GM10248 (cell line): ENCODE measurements around the gene CAMK2G.

Experiments
- CTCF ChIA-PET: fragments of 300-600 bp; sonication (Branson Sonifier 250); formaldehyde crosslinking; extraction: SDS; loops from one replicate; lab custom pipeline; 2021; ENCODE audit warnings: antibody characterized with exemption; lab: Yijun Ruan, JAX
- POLR2A ChIA-PET: fragments of 350-650 bp; sonication (Branson Sonifier 250); formaldehyde crosslinking; extraction: SDS; loops from one replicate; lab custom pipeline; 2020; ENCODE audit warnings: antibody characterized with exemption; lab: Yijun Ruan, JAX
- DNase-seq: peaks from one replicate; pipeline ENCODE4 v3.0.0; 2012; ENCODE audit errors: extremely low spot score
- TF ChIP-seq, protein P1 (sequence below): IDR thresholded peaks from 2 replicates; pipeline ENCODE4 v1.5.1; 2012; ENCODE audit warnings: mild to moderate bottlenecking, low read depth; ENCODE audit errors: extremely low read depth, missing control alignments, control extremely low read depth

CAMK2G gene

DNA sequence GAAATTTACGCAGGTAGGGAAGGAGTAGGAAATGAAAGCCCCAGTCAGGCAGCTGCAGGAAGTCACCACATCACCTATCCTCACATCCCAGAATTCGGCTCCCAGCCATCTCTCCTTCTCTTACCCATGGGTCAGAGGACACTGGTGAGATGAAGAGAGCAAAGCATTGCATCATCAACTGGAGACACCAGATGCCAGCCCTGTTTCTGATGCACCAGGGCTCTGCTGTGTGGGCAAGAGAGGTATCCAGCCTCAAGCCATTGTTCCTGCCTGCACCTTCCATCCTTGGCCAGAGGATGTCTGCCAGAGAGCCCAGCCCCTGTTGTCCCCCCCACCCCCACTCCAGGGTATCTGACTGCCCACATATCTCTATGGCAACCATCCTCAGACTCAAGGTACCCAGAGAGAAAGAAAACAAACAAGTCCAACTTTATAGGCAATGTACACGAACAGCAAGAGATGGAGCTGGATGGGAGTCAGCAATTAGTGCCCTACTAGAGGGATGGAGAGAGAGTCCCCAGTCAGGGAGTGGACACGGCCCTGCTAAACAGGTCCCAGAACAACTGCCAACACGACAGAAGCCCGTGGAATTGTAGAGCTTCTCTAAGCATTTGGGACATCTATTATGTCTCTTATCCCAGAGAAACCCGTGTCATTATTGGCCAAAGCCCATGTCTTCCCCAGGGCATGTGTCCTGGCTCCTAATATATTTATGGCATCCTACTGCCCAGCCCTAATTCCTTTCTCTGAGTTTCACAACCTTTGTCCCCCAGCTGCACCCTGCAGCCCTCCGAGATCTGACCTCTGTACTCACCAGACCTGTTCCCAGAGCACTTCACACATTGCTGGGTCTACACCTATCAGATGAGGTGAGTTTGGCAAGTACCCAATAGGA, 2.8 kb downstream of the CAMK2G start:
- no peak for DNase-seq
- ChIA-PET POLR2A (no interaction called here), CTCF (interaction anchor here (1.1 to 1.5 kb wide), 2 partner anchors 8 to 10 kb away, joined by 4 to 6 read pairs; no protein-coding TSS in a partner anchor)
- TF ChIP-seq, protein P1, sequence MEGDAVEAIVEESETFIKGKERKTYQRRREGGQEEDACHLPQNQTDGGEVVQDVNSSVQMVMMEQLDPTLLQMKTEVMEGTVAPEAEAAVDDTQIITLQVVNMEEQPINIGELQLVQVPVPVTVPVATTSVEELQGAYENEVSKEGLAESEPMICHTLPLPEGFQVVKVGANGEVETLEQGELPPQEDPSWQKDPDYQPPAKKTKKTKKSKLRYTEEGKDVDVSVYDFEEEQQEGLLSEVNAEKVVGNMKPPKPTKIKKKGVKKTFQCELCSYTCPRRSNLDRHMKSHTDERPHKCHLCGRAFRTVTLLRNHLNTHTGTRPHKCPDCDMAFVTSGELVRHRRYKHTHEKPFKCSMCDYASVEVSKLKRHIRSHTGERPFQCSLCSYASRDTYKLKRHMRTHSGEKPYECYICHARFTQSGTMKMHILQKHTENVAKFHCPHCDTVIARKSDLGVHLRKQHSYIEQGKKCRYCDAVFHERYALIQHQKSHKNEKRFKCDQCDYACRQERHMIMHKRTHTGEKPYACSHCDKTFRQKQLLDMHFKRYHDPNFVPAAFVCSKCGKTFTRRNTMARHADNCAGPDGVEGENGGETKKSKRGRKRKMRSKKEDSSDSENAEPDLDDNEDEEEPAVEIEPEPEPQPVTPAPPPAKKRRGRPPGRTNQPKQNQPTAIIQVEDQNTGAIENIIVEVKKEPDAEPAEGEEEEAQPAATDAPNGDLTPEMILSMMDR: no peak

DNA sequence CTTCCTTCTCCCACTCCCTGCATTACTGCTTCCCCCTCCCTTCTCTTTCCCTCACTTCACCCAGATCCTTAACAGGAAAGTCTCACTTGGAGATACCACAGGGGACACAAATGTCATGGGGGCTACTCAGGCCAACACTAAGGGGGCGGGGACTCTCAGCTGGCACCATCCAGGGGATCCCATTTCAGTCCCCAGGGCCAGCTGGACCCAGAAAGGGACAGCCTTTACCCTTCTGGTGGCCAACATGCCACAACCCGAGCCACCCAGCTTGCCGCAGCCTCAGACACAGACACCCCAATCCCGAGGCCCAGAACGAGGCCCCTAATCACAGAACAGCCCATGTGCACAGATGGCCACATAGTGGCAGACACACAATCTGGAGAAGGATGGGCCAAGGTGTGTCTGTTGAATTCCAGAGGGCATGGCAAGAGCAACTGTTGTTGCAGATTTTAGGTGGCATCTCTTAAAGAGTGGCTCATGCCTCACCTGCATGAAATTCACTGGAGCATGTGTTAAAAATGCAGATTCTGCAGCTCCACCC, 5.6 kb downstream of the CAMK2G start:
- ChIA-PET CTCF (interaction anchor here (1.7 to 3.7 kb wide), 4 partner anchors 9 to 72 kb away, joined by 3 to 28 read pairs (median 6); no protein-coding TSS in a partner anchor), POLR2A (no interaction called here)
- TF ChIP-seq, protein P1: no peak
- no peak for DNase-seq

DNA sequence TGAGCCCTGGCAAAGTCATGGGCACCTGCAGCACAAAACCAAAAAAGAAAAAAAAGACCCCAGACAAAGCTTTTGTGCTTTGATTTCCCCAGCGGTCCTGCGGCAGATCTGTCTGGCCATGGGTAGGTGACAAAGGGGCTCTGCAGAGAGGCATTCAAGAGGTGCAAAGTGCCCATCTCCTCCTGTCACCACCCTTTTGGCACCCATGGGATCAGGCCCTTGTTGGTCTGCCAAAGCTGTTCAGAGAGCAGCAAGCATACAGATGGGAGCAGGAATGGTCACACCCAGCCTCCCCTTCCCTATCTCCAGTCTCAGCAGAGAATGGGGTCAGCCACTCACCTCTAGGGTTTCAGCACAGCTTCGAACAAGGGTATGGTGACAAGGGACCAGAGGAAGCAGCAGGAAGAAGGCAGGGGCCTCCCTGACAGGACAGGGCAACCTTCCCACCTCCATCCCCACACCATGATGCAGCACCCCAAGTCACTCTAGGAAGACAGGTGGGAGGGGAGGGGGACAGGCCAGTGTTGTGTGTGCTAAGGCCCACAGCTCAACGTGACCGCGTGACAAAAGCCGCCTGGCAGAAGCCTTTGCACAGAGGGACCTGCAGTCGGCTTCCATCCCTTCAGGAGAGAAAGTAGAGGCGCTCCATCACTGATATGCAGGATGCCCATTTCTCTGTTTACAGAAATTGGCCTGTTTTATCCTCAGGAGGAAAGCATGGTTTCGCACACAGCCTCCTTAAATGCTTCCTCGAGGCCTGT, 6.3 kb downstream of the CAMK2G start:
- TF ChIP-seq, protein P1: no peak
- POLR2A ChIA-PET: no interaction called here
- no peak for DNase-seq
- CTCF ChIA-PET: interaction anchor here (0.9 to 3.7 kb wide), 5 partner anchors 9 to 72 kb away, joined by 3 to 28 read pairs (median 5); no protein-coding TSS in a partner anchor

DNA sequence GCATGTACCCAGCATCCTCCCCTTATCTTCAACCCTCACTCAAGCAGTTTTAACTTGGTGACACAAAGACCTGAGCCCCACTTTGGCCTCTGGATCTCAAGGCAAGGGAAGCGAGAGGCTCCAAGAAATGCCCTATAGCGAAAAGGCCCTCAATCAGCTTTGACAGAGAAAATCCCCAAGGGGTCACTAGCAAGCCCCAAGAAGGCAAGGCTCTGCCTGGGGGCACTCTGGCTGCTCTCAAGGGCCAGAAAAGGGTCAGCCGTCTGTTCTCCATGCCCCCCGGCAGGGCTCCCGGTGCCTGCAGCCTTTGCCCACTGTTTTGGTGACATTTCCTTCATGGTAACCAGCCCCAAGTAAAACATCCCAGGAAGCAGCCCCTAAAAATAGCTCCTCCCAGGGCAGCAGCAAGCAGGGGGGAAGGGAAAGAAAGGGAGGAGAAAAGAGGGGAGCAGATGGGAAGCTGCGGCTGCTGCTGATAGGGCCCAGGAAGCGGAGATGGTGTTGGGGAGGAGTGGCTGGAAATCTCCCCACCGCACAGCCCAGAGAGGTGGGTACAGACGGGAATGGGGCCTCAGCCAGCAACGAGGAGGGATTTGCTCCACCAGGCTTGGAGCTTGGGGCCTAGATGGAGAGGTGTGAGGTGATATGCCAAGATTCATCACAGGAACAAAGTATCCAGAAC, 7.1 kb downstream of the CAMK2G start:
- ChIA-PET CTCF (interaction anchor here (0.9 to 3.7 kb wide), 3 partner anchors 12 to 19 kb away, joined by 4 to 28 read pairs (median 8); no protein-coding TSS in a partner anchor), POLR2A (no interaction called here)
- no peak for DNase-seq
- TF ChIP-seq, protein P1: no peak

DNA sequence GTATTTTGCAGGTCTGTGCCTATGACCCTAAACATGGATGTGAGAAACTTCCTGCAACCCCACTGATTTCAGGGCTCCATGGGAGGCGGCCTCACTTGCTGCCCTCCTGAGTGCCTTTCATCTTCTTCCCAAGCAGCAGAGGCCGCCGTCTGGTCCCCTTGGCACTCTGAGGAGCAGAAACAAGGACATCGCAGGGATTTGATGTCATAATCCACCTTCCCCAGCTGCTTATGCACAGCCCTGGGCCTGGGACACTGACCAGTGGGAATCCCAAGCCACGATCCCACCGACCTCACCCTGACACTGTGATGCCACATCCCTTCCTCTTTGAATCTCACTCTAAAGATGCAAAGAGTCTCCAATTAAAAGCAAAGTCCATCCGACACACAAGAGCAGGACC, 7.7 kb downstream of the CAMK2G start:
- DNase-seq: no peak
- TF ChIP-seq, protein P1: no peak
- CTCF ChIA-PET: interaction anchor here (2.4 to 6.1 kb wide), 4 partner anchors 12 to 18 kb away, joined by 11 to 72 read pairs (median 16); no protein-coding TSS in a partner anchor
- POLR2A ChIA-PET: no interaction called here
